Activated B cell treated with CpG ODN at 0.5 μM for 24 hours (primary cell): ENCODE results near the gene FARS2. TPM values are rescaled to one million over a fixed set of nuclear protein-coding genes. Genes with fewer than 3 reads are reported as not detected.
A peak's percentile ranks its signal among the peaks of the same experiment; 100 is the strongest.

Experiments used
- ATAC-seq: fragments of 200-7000 bp; cut with Tn5 transposase; one replicate; pipeline ENCODE4 v1.10.0; 2021; ENCODE audit warnings: low read depth, mild to moderate bottlenecking, moderate library complexity
- CTCF ChIA-PET: fragments of 350-600 bp; sonication (Branson Sonifier 250); formaldehyde crosslinking; loops from one replicate; lab custom pipeline; 2021; ENCODE audit warnings: antibody characterized with exemption; lab: Charles Lee
- POLR2A ChIA-PET: fragments of 350-600 bp; sonication (Branson Sonifier 250); formaldehyde crosslinking; loops from one replicate; lab custom pipeline; 2021; ENCODE audit warnings: antibody characterized with exemption; lab: Charles Lee
- DNase-seq: peaks from one replicate; pipeline ENCODE4 v3.0.0; 2022
- H3K27ac Mint-ChIP-seq: one replicate; pipeline ENCODE4 v1.8.0; 2020; ENCODE audit warnings: mixed read lengths
- H3K27me3 Mint-ChIP-seq: one replicate; pipeline ENCODE4 v1.8.0; 2021; ENCODE audit warnings: mixed read lengths
- H3K36me3 Mint-ChIP-seq: one replicate; pipeline ENCODE4 v1.8.0; 2021; ENCODE audit warnings: low read depth, mixed read lengths
- H3K4me1 Mint-ChIP-seq: one replicate; pipeline ENCODE4 v1.8.0; 2021; ENCODE audit warnings: mixed read lengths
- H3K4me3 Mint-ChIP-seq: one replicate; pipeline ENCODE4 v1.8.0; 2020; ENCODE audit warnings: mild to moderate bottlenecking, mixed read lengths
- H3K9me3 Mint-ChIP-seq: one replicate; pipeline ENCODE4 v1.8.0; 2020; ENCODE audit warnings: mixed read lengths
- CTCF ChIP-seq: fragments of 200-600 bp; IDR thresholded peaks from one replicate; pipeline ENCODE4 v1.8.0; 2022; ENCODE audit warnings: antibody characterized with exemption, mild to moderate bottlenecking
- intact Hi-C: fragments of 100-400 bp; cut with micrococcal nuclease; formaldehyde crosslinking; loops from one replicate; pipeline ENCODE4 v1.15.1; 2024
- total RNA-seq: library from RNA; stranded (reverse); gene quantifications from 2 replicates; pipeline ENCODE4 v1.2.3, GENCODE V29; 2022

The FARS2 gene
- total RNA-seq, 1 donor from 2014 or later, result 32.7 TPM

DNA sequence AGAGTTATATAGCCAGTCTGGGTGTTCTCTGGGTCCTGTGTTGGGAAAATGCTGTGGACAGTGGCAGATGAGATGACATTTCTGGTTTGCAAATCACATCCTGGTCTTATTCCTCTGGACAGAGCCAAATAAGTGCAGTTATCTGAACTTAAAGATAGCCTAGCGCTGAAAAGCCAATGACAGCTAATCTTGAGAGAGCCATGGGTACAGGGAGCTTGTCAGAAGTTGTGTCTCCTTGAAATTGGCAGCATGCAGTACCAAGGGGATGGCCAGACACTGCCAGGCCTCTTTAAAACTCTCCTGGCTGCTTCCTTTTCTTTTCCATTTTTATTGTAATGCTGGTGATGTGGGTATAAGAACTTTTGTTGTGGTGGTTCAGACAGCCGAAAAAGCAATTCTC, 362.5 kb downstream of the FARS2 start:
- CTCF ChIA-PET, result no interaction called here
- H3K36me3 Mint-ChIP-seq, result peaks cover 12% of the 10 kb centered on the region
- ATAC-seq (no peak), DNase-seq (no peak)
- H3K27me3 Mint-ChIP-seq, result no peaks in the 10 kb centered on the region
- TF ChIP-seq CTCF, result no peak
- peaks cover 42% of the 10 kb centered on the region for H3K4me1 Mint-ChIP-seq
- no peaks in the 10 kb centered on the region for H3K9me3 Mint-ChIP-seq
- no peak overlapping the region for H3K27ac Mint-ChIP-seq
- intact Hi-C loops, result no loop called here
- POLR2A ChIA-PET, result no interaction called here
- no peak overlapping the region for H3K4me3 Mint-ChIP-seq

GRCh38 chr6:5624256-5624655, 362.9 kb downstream of the FARS2 start:
- Mint-ChIP-seq H3K9me3 (no peaks in the 10 kb centered on the region), H3K27me3 (no peaks in the 10 kb centered on the region), H3K27ac (no peak overlapping the region), H3K36me3 (peaks cover 12% of the 10 kb centered on the region), H3K4me1 (peaks cover 37% of the 10 kb centered on the region), H3K4me3 (no peak overlapping the region)
- ChIA-PET CTCF (no interaction called here), POLR2A (no interaction called here)
- no peak for ATAC-seq
- DNase-seq, result no peak
- TF ChIP-seq CTCF, result no peak
- intact Hi-C loops, result no loop called here

DNA sequence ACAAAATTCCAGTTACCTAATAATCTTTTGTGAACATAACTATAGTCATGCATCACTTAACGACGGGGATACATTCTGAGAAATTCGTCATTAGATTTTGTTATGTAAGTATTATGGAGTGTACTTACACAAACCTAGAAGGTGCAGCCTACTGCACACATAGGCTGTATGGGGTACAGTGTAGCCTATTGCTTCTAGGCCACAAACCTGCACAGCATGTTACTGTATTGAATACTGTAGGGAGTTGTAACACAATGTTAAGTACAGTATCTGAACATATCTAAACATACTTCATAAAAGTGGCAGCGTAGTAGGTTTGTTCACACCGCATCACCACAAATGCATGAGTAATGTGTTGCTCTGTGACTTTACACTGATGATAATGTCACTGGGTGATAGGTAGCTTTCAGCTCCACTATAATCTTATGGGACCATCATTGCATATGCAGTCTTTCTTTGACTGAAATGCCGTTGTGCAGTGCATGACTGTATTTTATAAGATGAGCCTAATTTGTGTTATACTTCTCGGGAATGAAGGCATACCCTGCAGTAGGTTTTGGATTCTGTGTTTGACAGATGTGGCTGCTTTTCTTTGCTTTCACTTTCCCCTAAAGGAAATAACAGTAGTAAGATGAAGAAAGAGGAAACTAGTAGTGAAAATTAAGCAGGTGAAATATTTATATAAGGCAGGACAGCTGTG, 365.6 kb downstream of the FARS2 start:
- Mint-ChIP-seq H3K27ac (peak overlapping the region; percentile 61), H3K4me3 (peak overlapping the region; percentile 58), H3K9me3 (no peaks in the 10 kb centered on the region), H3K4me1 (peaks cover 40% of the 10 kb centered on the region), H3K27me3 (no peaks in the 10 kb centered on the region), H3K36me3 (peaks cover 11% of the 10 kb centered on the region)
- DNase-seq (no peak), ATAC-seq (peak; percentile 47)
- ChIA-PET POLR2A (interaction anchor here (1.3 kb wide), 1 partner anchor 97 kb away, joined by 4 read pairs; no protein-coding TSS in a partner anchor), CTCF (no interaction called here)
- TF ChIP-seq CTCF, result no peak
- intact Hi-C loops, result no loop called here

DNA sequence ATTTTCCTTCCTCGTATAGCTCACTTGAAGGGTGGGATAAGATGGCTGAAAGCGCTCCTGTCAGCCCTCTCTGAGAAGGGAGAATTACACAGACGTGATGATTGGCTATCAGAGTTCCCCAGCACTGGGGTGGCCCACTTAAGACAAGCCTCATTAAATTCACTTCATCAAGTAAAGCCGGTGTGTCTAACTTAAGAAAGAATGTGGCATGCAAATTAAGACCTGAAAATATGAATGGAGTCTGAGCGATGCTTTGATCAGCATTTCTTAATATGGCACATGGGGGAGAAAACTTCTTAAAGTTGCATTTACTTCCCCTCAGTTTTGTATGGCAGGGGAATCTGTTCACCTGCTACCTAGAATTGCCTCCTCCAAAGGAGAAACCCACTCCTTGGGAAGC, 369.3 kb downstream of the FARS2 start:
- peaks cover 2% of the 10 kb centered on the region for H3K9me3 Mint-ChIP-seq
- no peak overlapping the region for H3K27ac Mint-ChIP-seq
- peaks cover 3% of the 10 kb centered on the region for H3K36me3 Mint-ChIP-seq
- ChIA-PET POLR2A (no interaction called here), CTCF (no interaction called here)
- peaks cover 41% of the 10 kb centered on the region for H3K4me1 Mint-ChIP-seq
- H3K27me3 Mint-ChIP-seq, result no peaks in the 10 kb centered on the region
- intact Hi-C loops, result no loop called here
- ATAC-seq (no peak), DNase-seq (no peak)
- no peak overlapping the region for H3K4me3 Mint-ChIP-seq
- TF ChIP-seq CTCF, result no peak

DNA sequence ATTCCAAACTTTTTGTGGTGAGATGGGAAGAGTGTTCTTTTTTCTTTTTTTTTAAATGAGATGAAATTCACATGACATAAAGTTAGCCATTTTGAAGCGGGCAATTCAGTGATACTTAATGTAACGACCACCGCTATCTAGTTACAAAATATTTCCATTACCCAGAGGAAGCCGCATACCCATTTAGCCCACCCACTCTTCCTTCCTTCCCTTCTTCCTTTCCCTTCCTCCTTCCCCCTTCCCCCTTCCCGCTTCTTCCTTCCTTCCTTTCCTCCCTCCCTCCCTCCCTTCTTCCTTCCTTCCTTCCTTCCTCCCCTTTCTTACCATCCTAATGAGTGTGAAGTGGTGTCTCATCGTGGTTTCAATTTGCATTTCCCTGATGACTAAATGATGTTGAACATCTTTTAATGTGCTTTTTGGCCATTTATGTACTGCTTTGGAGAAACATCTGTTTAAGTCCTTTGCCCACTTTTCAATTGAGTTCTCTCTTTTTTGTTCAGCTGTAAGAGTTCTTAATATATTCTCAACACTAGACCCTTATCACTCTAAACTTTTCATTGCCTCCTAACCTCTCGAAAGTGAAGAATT, 371.1 kb downstream of the FARS2 start:
- H3K4me3 Mint-ChIP-seq, result no peak overlapping the region
- ChIA-PET CTCF (no interaction called here), POLR2A (no interaction called here)
- H3K27ac Mint-ChIP-seq, result no peak overlapping the region
- H3K9me3 Mint-ChIP-seq, result peaks cover 2% of the 10 kb centered on the region
- H3K36me3 Mint-ChIP-seq, result peaks cover 5% of the 10 kb centered on the region
- ATAC-seq (no peak), DNase-seq (no peak)
- intact Hi-C loops, result no loop called here
- H3K4me1 Mint-ChIP-seq, result peaks cover 27% of the 10 kb centered on the region
- no peak for TF ChIP-seq CTCF
- no peaks in the 10 kb centered on the region for H3K27me3 Mint-ChIP-seq
